Liver (tissue), 3 donors: Measurements from ENCODE around the gene MPPED2.

Source experiments
- CTCF ChIP-seq: fragments of 150-350 bp; IDR thresholded peaks from 2 replicates; pipeline ENCODE4 v1.5.1; 2017; ENCODE audit warnings: improper control_type of control experiment, low read depth, low read length; ENCODE audit not compliant: missing input control
- EGR1 ChIP-seq, 2 donors: IDR thresholded peaks; 2 replicates each; pipeline ENCODE4 v1.6.1; 2016 to 2018; ENCODE audit warnings: antibody characterized with exemption in 2 of 2, low read depth in 2 of 2
- GABPA ChIP-seq, 2 donors: IDR thresholded peaks in 1 of 2; conservative IDR thresholded peaks in 1 of 2; 2 replicates each; pipeline ENCODE4 v1.6.1; 2016; ENCODE audit warnings: antibody characterized with exemption in 2 of 2, mild to moderate bottlenecking in 1 of 2, moderate library complexity in 1 of 2
- HNF4G ChIP-seq: IDR thresholded peaks from 2 replicates; pipeline ENCODE4 v1.6.1; 2016; ENCODE audit warnings: antibody characterized with exemption
- MAX ChIP-seq: IDR thresholded peaks from 2 replicates; pipeline ENCODE4 v1.6.1; 2016; ENCODE audit warnings: antibody characterized with exemption
- RAD21 ChIP-seq, 2 donors: IDR thresholded peaks; 2 replicates each; pipeline ENCODE4 v1.6.1; 2016; ENCODE audit warnings: antibody characterized with exemption in 2 of 2, mild to moderate bottlenecking in 2 of 2
- TAF1 ChIP-seq: conservative IDR thresholded peaks from 2 replicates; pipeline ENCODE4 v1.6.1; 2016; ENCODE audit warnings: antibody characterized with exemption, mild to moderate bottlenecking
- TF ChIP-seq, protein P1 (sequence below): IDR thresholded peaks from 2 replicates; pipeline ENCODE4 v1.6.1; 2016; ENCODE audit warnings: antibody characterized with exemption
- donor health status: healthy.
- donor health status: healthy.

DNA sequence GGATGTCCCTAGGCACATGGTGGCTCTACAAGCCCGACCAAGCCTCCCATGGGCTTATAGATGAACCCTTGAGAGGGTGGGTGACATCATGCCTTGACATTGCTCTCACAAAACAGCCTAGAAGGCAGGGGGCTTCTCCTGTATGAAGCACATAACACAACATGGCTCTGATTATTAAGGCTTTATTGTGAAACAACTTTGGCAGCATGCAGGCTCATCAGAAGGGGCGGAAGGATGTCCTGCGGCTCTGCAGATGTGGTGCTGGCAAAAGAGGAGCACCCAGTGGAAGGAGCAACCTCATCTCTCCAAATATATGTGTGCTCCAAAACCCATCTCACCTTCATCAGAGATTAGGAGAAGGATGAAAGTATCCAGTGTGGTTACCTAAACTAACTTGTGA is 100.4 kb downstream of the MPPED2 start:
- no peak for TF ChIP-seq CTCF
- no peak for TF ChIP-seq HNF4G
- no peak for TF ChIP-seq MAX
- no peak for TF ChIP-seq RAD21 (IDR thresholded peaks at IDR 0.05)
- TF ChIP-seq, protein P1, sequence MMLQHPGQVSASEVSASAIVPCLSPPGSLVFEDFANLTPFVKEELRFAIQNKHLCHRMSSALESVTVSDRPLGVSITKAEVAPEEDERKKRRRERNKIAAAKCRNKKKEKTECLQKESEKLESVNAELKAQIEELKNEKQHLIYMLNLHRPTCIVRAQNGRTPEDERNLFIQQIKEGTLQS, result no peak
- TF ChIP-seq EGR1 (IDR thresholded peaks at IDR 0.05; ENCODE audit: low read depth in 2 of 2), result no peak
- TF ChIP-seq TAF1, result no peak
- no peak for TF ChIP-seq GABPA (IDR thresholded peaks at IDR 0.05 in 1 of 2, conservative IDR thresholded peaks at IDR 0.05 in 1 of 2)
